Measurements from ENCODE around the gene PLK3. TPM values are rescaled to one million over a fixed set of nuclear protein-coding genes. Genes with fewer than 3 reads are reported as not detected.

The PLK3 gene
- total RNA-seq, 6 experiments from 2014 or later = 1.8 to 5.3 (median 3.6) TPM

GRCh38 chr1:44802306-44803061, 2.3 kb downstream of the PLK3 start:
- no peaks in the 10 kb centered on the region for H3K9me3 ChIP-seq
- no peak for ATAC-seq
- intact Hi-C loops (cut with DNase I) = no loop called here
- H3K4me3 ChIP-seq = no peak overlapping the region
- H3K27ac ChIP-seq = no peak overlapping the region
- no peak for TF ChIP-seq CTCF (IDR thresholded peaks at IDR 0.05)
- TF ChIP-seq POLR2A (IDR thresholded peaks at IDR 0.05) = no peak
- H3K36me3 ChIP-seq = peaks cover 0 to 13% (median 1%) of the 10 kb centered on the region in 4 donors
- DNase-seq = peak in 1 of 3 donors; percentile 56
- no peaks in the 10 kb centered on the region for H3K27me3 ChIP-seq
- peaks cover 2 to 24% (median 10%) of the 10 kb centered on the region in 4 donors for H3K4me1 ChIP-seq
- 57% methylated on average over 1 of the region's 13 CpGs for WGBS (ENCODE audit: insufficient coverage, low coverage, low lambda C conversion rate, missing lambda C conversion rate)

- ATAC-seq (no peak), DNase-seq (no peak)
- no peak for TF ChIP-seq CTCF (IDR thresholded peaks at IDR 0.05)
- TF ChIP-seq POLR2A (IDR thresholded peaks at IDR 0.05) = no peak
- Histone ChIP-seq H3K27me3 (no peaks in the 10 kb centered on the region), H3K4me3 (no peak overlapping the region), H3K27ac (no peak overlapping the region), H3K36me3 (peaks cover 0 to 13% (median 1%) of the 10 kb centered on the region in 4 donors), H3K9me3 (no peaks in the 10 kb centered on the region), H3K4me1 (peaks cover 2 to 29% (median 13%) of the 10 kb centered on the region in 4 donors)
- intact Hi-C loops (cut with DNase I) = no loop called here
- WGBS (ENCODE audit: insufficient coverage, low coverage, low lambda C conversion rate, missing lambda C conversion rate) = 93% methylated on average over 7 of the region's 9 CpGs
Observed at GRCh38 chr1:44803062-44803311, 2.8 kb downstream of the PLK3 start.

GRCh38 chr1:44803312-44804095, 3.3 kb downstream of the PLK3 start:
- H3K27me3 ChIP-seq = no peaks in the 10 kb centered on the region
- DNase-seq (peak in 1 of 3 donors; percentile 46), ATAC-seq (no peak)
- intact Hi-C loops (cut with DNase I) = no loop called here
- H3K27ac ChIP-seq = no peak overlapping the region
- no peaks in the 10 kb centered on the region for H3K9me3 ChIP-seq
- peaks cover 2 to 34% (median 18%) of the 10 kb centered on the region in 4 donors for H3K4me1 ChIP-seq
- peaks cover 0 to 13% (median 1%) of the 10 kb centered on the region in 4 donors for H3K36me3 ChIP-seq
- no peak for TF ChIP-seq CTCF (IDR thresholded peaks at IDR 0.05)
- no peak for TF ChIP-seq POLR2A (IDR thresholded peaks at IDR 0.05)
- WGBS (ENCODE audit: insufficient coverage, low coverage, low lambda C conversion rate, missing lambda C conversion rate) = 69% methylated on average over 4 of the region's 13 CpGs
- no peak overlapping the region for H3K4me3 ChIP-seq

- peak in 2 of 3 donors; percentile 41 to 56 for DNase-seq
- no peak for ATAC-seq
- no peak overlapping the region for H3K4me3 ChIP-seq
- 95% methylated on average over 15 of the region's 20 CpGs for WGBS (ENCODE audit: insufficient coverage, low coverage, low lambda C conversion rate, missing lambda C conversion rate)
- H3K27ac ChIP-seq = peak overlapping the region in 1 of 3 donors; percentile 96
- no peaks in the 10 kb centered on the region for H3K9me3 ChIP-seq
- no peaks in the 10 kb centered on the region for H3K27me3 ChIP-seq
- intact Hi-C loops (cut with DNase I) = no loop called here
- peaks cover 2 to 49% (median 28%) of the 10 kb centered on the region in 4 donors for H3K4me1 ChIP-seq
- no peak for TF ChIP-seq CTCF (IDR thresholded peaks at IDR 0.05)
- no peak for TF ChIP-seq POLR2A (IDR thresholded peaks at IDR 0.05)
- peaks cover 0 to 13% (median 1%) of the 10 kb centered on the region in 4 donors for H3K36me3 ChIP-seq
Observed at GRCh38 chr1:44805311-44806024, 5.3 kb downstream of the PLK3 start.

Data from right lobe of liver (tissue), 6 donors.